H1 (cell line): Measurements from ENCODE around the gene SMAD6. TPM values are rescaled to one million over a fixed set of nuclear protein-coding genes. Genes with fewer than 3 reads are reported as not detected.

ENCODE experiments used
- CTCF ChIA-PET: fragments of 300-600 bp; sonication (Branson Sonifier 250); formaldehyde crosslinking; loops from one replicate; lab custom pipeline; 2021; ENCODE audit not compliant: partially characterized antibody; lab: Charles Lee
- POLR2A ChIA-PET: fragments of 300-600 bp; sonication (Branson Sonifier 250); formaldehyde crosslinking; loops from one replicate; lab custom pipeline; 2021; ENCODE audit warnings: inconsistent platforms; ENCODE audit not compliant: partially characterized antibody; lab: Charles Lee
- DNase-seq, 2 experiments: peaks; one replicate each; pipeline versions ENCODE4 v3.0.0 to v3.0.0-alpha.2; 2010 to 2022; ENCODE audit warnings: low spot score in 2 of 2, low read depth in 1 of 2, mixed read lengths in 1 of 2
- FAIRE-seq: peaks from 2 replicates; lab custom pipeline; 2011; peaks lifted over from hg19 to GRCh38; lab: Jason Lieb, UNC
- H2AFZ ChIP-seq: 2 replicates; pipeline ENCODE4 v1.8.1; 2012; ENCODE audit warnings: low read length, inconsistent platforms
- H2AK5ac ChIP-seq: 2 replicates; pipeline ENCODE4 v1.6.1; 2013; ENCODE audit warnings: low read depth, low read length
- H2BK120ac ChIP-seq: replicated peaks from 2 replicates; pipeline ENCODE3; 2013; ENCODE audit warnings: low read depth, low read length, inconsistent platforms
- H2BK12ac ChIP-seq: 2 replicates; pipeline ENCODE4 v1.6.1; 2013; ENCODE audit warnings: low read depth, low read length
- H2BK15ac ChIP-seq: 2 replicates; pipeline ENCODE4 v1.6.1; 2013; ENCODE audit warnings: low read length
- H2BK20ac ChIP-seq: 2 replicates; pipeline ENCODE4 v1.6.1; 2013; ENCODE audit warnings: low read length
- H2BK5ac ChIP-seq: 2 replicates; pipeline ENCODE4 v1.6.1; 2013; ENCODE audit warnings: low read depth, low read length
- H3K14ac ChIP-seq: 2 replicates; pipeline ENCODE4 v1.6.1; 2013; ENCODE audit warnings: inconsistent platforms; ENCODE audit not compliant: insufficient read length
- H3K18ac ChIP-seq: 2 replicates; pipeline ENCODE4 v1.6.1; 2013; ENCODE audit warnings: low read length; ENCODE audit errors: extremely low read depth
- H3K23ac ChIP-seq: 2 replicates; pipeline ENCODE4 v1.6.1; 2013; ENCODE audit warnings: inconsistent platforms; ENCODE audit not compliant: insufficient read length
- H3K23me2 ChIP-seq: 2 replicates; pipeline ENCODE4 v1.6.1; 2013; ENCODE audit warnings: low read depth, low read length
- H3K27ac ChIP-seq: 2 replicates; pipeline ENCODE4 v1.6.1; 2011; ENCODE audit warnings: low read depth, low read length, inconsistent platforms
- H3K27me3 ChIP-seq, 4 experiments: replicated peaks in 1 of 4; 1 replicate in 1 of 4; 2 replicates in 3 of 4; pipeline versions ENCODE4 v1.6.1 to v1.8.1; 2011 to 2013; ENCODE audit warnings: low read length in 3 of 4, mild to moderate bottlenecking in 3 of 4, inconsistent platforms in 2 of 4, mixed read lengths in 2 of 4, moderate library complexity in 1 of 4; ENCODE audit not compliant: control insufficient read depth in 3 of 4, insufficient read depth in 3 of 4; ENCODE audit errors: extremely low read depth in 1 of 4
- H3K36me3 ChIP-seq, 4 experiments: 2 replicates each; pipeline versions ENCODE4 v1.6.1 to v1.8.1; 2011 to 2013; ENCODE audit warnings: mild to moderate bottlenecking in 4 of 4, low read length in 3 of 4, moderate library complexity in 2 of 4, control low read depth in 1 of 4, inconsistent platforms in 1 of 4; ENCODE audit not compliant: insufficient read depth in 4 of 4, control insufficient read depth in 2 of 4
- H3K4ac ChIP-seq: replicated peaks from 2 replicates; pipeline ENCODE3; 2013; ENCODE audit warnings: low read length, low read depth, mixed read lengths, inconsistent platforms; ENCODE audit not compliant: insufficient read length
- H3K4me1 ChIP-seq, 4 experiments: replicated peaks in 1 of 4; 1 replicate in 1 of 4; 2 replicates in 3 of 4; pipeline versions ENCODE4 v1.6.1 to v1.8.1; 2011 to 2013; ENCODE audit warnings: low read length in 3 of 4, inconsistent platforms in 2 of 4, mixed read lengths in 1 of 4; ENCODE audit not compliant: insufficient read depth in 4 of 4, control insufficient read depth in 3 of 4
- H3K4me2 ChIP-seq, 2 experiments: 2 replicates each; pipeline versions ENCODE4 v1.6.1 to v1.8.1; 2011 to 2013; ENCODE audit warnings: low read depth in 2 of 2, low read length in 2 of 2, control low read depth in 1 of 2, inconsistent platforms in 1 of 2, mild to moderate bottlenecking in 1 of 2; ENCODE audit not compliant: insufficient read depth in 1 of 2
- H3K4me3 ChIP-seq, 4 experiments: fragments of 200-600, 300-600 bp in 1 of 4; sonication (generic), shearing (Covaris generic), sonication (Bioruptor Twin) in 1 of 4; 2 replicates each; pipeline versions ENCODE4 v1.5.1 to v1.8.1; 2011 to 2016; ENCODE audit warnings: low read length in 4 of 4, low read depth in 3 of 4, control low read depth in 2 of 4, inconsistent platforms in 2 of 4, mild to moderate bottlenecking in 2 of 4, mixed read lengths in 1 of 4, moderate library complexity in 1 of 4; ENCODE audit not compliant: insufficient read depth in 2 of 4; ENCODE audit errors: extremely low read depth in 1 of 4
- H3K56ac ChIP-seq: replicated peaks from 2 replicates; pipeline ENCODE3; 2013; ENCODE audit warnings: low read depth, mild to moderate bottlenecking, mixed read lengths, low read length, inconsistent platforms; ENCODE audit not compliant: insufficient read length
- H3K79me1 ChIP-seq: 2 replicates; pipeline ENCODE4 v1.6.1; 2013; ENCODE audit warnings: low read depth, low read length, control low read depth
- H3K79me2 ChIP-seq, 2 experiments: 2 replicates each; pipeline versions ENCODE4 v1.6.1 to v1.8.1; 2012 to 2013; ENCODE audit warnings: low read length in 2 of 2, mild to moderate bottlenecking in 2 of 2, inconsistent platforms in 1 of 2; ENCODE audit not compliant: insufficient read depth in 2 of 2, control insufficient read depth in 1 of 2
- H3K9ac ChIP-seq, 4 experiments: replicated peaks in 1 of 4; 1 replicate in 1 of 4; 2 replicates in 3 of 4; pipeline versions ENCODE4 v1.6.1 to v1.8.1; 2011 to 2013; ENCODE audit warnings: low read depth in 3 of 4, low read length in 3 of 4, control low read depth in 2 of 4, mild to moderate bottlenecking in 2 of 4, moderate library complexity in 2 of 4, inconsistent platforms in 1 of 4; ENCODE audit errors: extremely low read depth in 1 of 4
- H3K9me3 ChIP-seq, 2 experiments: 2 replicates each; pipeline versions ENCODE4 v1.6.1 to v1.8.1; 2012 to 2013; ENCODE audit warnings: mild to moderate bottlenecking in 2 of 2, moderate library complexity in 2 of 2, control low read depth in 1 of 2, inconsistent platforms in 1 of 2, low read depth in 1 of 2, low read length in 1 of 2, mixed read lengths in 1 of 2; ENCODE audit not compliant: insufficient read depth in 2 of 2
- H4K20me1 ChIP-seq, 2 experiments: replicated peaks in 1 of 2; 2 replicates each; pipeline versions ENCODE3 to v1.8.1; 2011 to 2013; ENCODE audit warnings: inconsistent platforms in 2 of 2, low read length in 2 of 2, mild to moderate bottlenecking in 1 of 2; ENCODE audit not compliant: insufficient read depth in 2 of 2, control insufficient read depth in 1 of 2
- H4K5ac ChIP-seq: 2 replicates; pipeline ENCODE4 v1.6.1; 2013; ENCODE audit warnings: low read length, low read depth, mixed read lengths, inconsistent platforms; ENCODE audit not compliant: insufficient read length
- H4K8ac ChIP-seq: 2 replicates; pipeline ENCODE4 v1.8.0; 2013; ENCODE audit warnings: mild to moderate bottlenecking, moderate library complexity, low read length, inconsistent platforms; ENCODE audit not compliant: insufficient read depth; ENCODE audit errors: extremely low read depth
- H4K91ac ChIP-seq: replicated peaks from 2 replicates; pipeline ENCODE3; 2013; ENCODE audit warnings: low read length, mixed read lengths, inconsistent platforms; ENCODE audit not compliant: insufficient read length
- EGR1 ChIP-seq: IDR thresholded peaks from 2 replicates; pipeline ENCODE4 v1.6.1; 2011; ENCODE audit warnings: low read depth, low read length, borderline replicate concordance
- JUND ChIP-seq: IDR thresholded peaks from 2 replicates; pipeline ENCODE4 v1.6.1; 2011; ENCODE audit warnings: mild to moderate bottlenecking, improper control_type of control experiment, low read length
- SP2 ChIP-seq: IDR thresholded peaks from 2 replicates; pipeline ENCODE4 v1.6.1; 2012; ENCODE audit warnings: mild to moderate bottlenecking, low read length, inconsistent platforms
- WGBS, 2 experiments: shearing (Covaris generic) in 1 of 2; methylation state at CpG; one replicate each; pipeline versions ENCODE4 v1.1.6 to v1.1.7; 2013 to 2015; ENCODE audit warnings: low lambda C conversion rate in 2 of 2, mixed read lengths in 2 of 2, inconsistent platforms in 1 of 2, low coverage in 1 of 2, missing lambda C conversion rate in 1 of 2; ENCODE audit not compliant: insufficient replicate concordance in 2 of 2, insufficient coverage in 1 of 2, insufficient read length in 1 of 2; ENCODE audit errors: extremely low coverage in 1 of 2, missing lambda C conversion rate in 1 of 2; 5-methylcytosine and 5-hydroxymethylcytosine counted together
- polyA plus RNA-seq, 7 experiments: library from polyadenylated mRNA; depleted of rRNA in 3 of 7; stranded (reverse) in 5 of 7; unstranded in 2 of 7; fragments of >200 nt in 5 of 7; fragments of 200-250 nt in 2 of 7; gene quantifications; 1 replicate in 5 of 7; 2 replicates in 1 of 7; 4 replicates in 1 of 7; pipeline versions ENCODE4 v1.2.1 to v1.2.3, GENCODE V29; 2011 to 2013; ENCODE audit warnings: missing spikeins in 2 of 7, mixed read lengths in 2 of 7
- total RNA-seq: library from RNA; stranded (reverse); fragmentation: NEBNext Ultra II Directional; extraction: Animal tissue kit (Norgen Biotek cat#: 25700); gene quantifications from 2 replicates; pipeline ENCODE4 v1.2.1, GENCODE V29; 2021

The SMAD6 gene
- total and polyA plus RNA-seq, 2 of the 8 experiments (the other 6 are each of a cell fraction or from before 2014, with no cell fraction given) = 1.8 to 7.0 TPM

DNA sequence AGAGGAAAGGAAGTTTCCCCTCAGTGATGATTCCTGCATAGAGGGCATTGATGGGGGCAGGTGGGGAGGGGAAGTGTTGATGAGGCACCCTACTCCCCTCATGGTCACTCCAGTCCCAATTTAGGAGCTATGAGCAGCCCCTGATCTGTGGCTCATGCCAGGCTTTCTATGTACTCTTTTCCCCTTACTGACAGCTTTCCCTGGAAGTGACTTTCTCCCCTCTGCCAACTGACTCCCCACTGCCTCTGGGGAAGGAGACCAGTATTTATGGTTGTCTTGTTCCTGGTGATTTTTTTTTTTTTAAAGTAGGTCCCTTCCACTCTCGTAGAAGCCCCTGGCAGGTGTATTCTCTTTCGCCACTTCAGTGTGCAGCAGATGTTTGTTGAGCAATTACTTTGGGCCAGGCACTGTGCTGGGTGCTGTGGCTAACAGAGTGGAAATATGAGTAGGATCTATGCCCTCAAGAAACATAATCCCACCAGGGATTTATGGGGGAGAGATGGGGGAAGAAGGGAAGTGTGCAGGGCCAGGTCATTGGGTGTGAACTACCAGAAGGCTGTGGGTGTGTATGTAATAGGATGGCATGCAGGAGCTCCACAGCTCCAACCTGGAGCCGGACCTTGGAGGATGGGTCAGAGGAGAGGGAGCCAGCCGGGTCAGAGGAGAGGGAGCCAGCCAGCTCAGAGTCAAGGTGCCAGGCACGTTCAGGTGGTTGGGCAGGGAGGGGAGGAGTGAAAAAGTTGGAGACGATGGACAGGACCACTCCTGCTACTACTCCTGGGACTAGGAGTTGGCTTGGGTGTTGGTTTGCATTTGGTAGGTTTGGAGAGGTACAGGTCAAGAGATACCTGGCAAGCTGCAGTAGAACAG is 3.5 kb downstream of the SMAD6 start:
- Histone ChIP-seq H3K4me1 (peaks cover 0 to 27% (median 15%) of the 10 kb centered on the region in 4 experiments; a peak in 6 of 7 replicates), H3K27ac (no peak overlapping the region), H4K8ac (no peak overlapping the region), H3K4ac (no peak overlapping the region), H4K91ac (no peak overlapping the region), H3K9ac (no peak overlapping the region), H3K18ac (no peak overlapping the region), H2BK5ac (no peak overlapping the region), H4K5ac (no peak overlapping the region), H2AK5ac (peak overlapping the region; percentile 44; the same call in 1 of the 2 replicates), H3K4me3 (no peak overlapping the region), H3K56ac (no peak overlapping the region), H2BK120ac (no peak overlapping the region), H3K79me2 (no peaks in the 10 kb centered on the region), H2BK15ac (0 out of 2 replicates have a peak overlapping the region, but pooled peaks have one; percentile 81), H3K4me2 (peak overlapping the region in 1 of 2 experiments; percentile 96; a peak in 1 of 4 replicates), H3K23ac (no peak overlapping the region), H2BK12ac (peak overlapping the region; percentile 84; the same call in 1 of the 2 replicates), H3K23me2 (peaks cover 24% of the 10 kb centered on the region; the same call in 1 of the 2 replicates), H4K20me1 (peaks cover 9 to 20% of the 10 kb centered on the region in 2 experiments), H3K36me3 (peaks cover 0 to 8% (median 0%) of the 10 kb centered on the region in 4 experiments; a peak in 1 of 8 replicates), H2AFZ (no peak overlapping the region), H3K27me3 (peaks cover 18 to 37% (median 30%) of the 10 kb centered on the region in 4 experiments; a peak in 6 of 7 replicates), H2BK20ac (peak overlapping the region; percentile 61; the same call in 1 of the 2 replicates), H3K79me1 (no peaks in the 10 kb centered on the region), H3K14ac (no peak overlapping the region), H3K9me3 (no peaks in the 10 kb centered on the region)
- ChIA-PET CTCF (interaction anchor here (0.8 to 16.9 kb wide), 30 partner anchors 7 to 203 kb away, joined by 3 to 361 read pairs (median 4); no protein-coding TSS in a partner anchor), POLR2A (interaction anchor here (0.6 to 3.5 kb wide), 4 partner anchors 19 to 358 kb away, joined by 3 to 17 read pairs (median 5); no protein-coding TSS in a partner anchor)
- TF ChIP-seq SP2 = no peak
- TF ChIP-seq EGR1 = no peak
- TF ChIP-seq JUND = no peak
- WGBS, 2 experiments = 88% methylated on average over 6 of the region's 6 CpGs; no CpG with 5 or more reads in 1 of the 2 experiments
- no peak for DNase-seq
- FAIRE-seq = no peak
